Small intestine (tissue), 7 donors: ENCODE data around the gene C2orf49. TPM values are rescaled to one million over a fixed set of nuclear protein-coding genes. Genes with fewer than 3 reads are reported as not detected.

Source experiments
- DNase-seq, 2 donors: peaks; one replicate each; pipeline versions ENCODE4 v3.0.0 to v3.0.0-alpha.2; 2013
- FAIRE-seq: peaks from 2 replicates; lab custom pipeline; 2012; peaks lifted over from hg19 to GRCh38; lab: Jason Lieb, UNC
- H3K27ac ChIP-seq, 3 donors: one replicate each; pipeline ENCODE4 v1.5.1; 2013; ENCODE audit warnings: low read length in 2 of 3, mild to moderate bottlenecking in 2 of 3, control low read depth in 1 of 3, inconsistent platforms in 1 of 3, low read depth in 1 of 3, moderate library complexity in 1 of 3
- H3K27me3 ChIP-seq, 3 donors: one replicate each; pipeline ENCODE4 v1.6.1; 2013; ENCODE audit warnings: low read length in 3 of 3, inconsistent platforms in 1 of 3; ENCODE audit not compliant: control insufficient read depth in 3 of 3, insufficient read depth in 3 of 3
- H3K36me3 ChIP-seq, 3 donors: one replicate each; pipeline ENCODE4 v1.6.1; 2013; ENCODE audit warnings: low read length in 3 of 3, inconsistent platforms in 1 of 3, low read depth in 1 of 3, mild to moderate bottlenecking in 1 of 3, moderate library complexity in 1 of 3; ENCODE audit not compliant: control insufficient read depth in 3 of 3, insufficient read depth in 2 of 3
- H3K4me1 ChIP-seq, 3 donors: one replicate each; pipeline ENCODE4 v1.6.1; 2013; ENCODE audit warnings: low read length in 2 of 3, inconsistent platforms in 1 of 3, low read depth in 1 of 3, mild to moderate bottlenecking in 1 of 3, moderate library complexity in 1 of 3; ENCODE audit not compliant: control insufficient read depth in 3 of 3, insufficient read depth in 2 of 3
- H3K4me3 ChIP-seq, 3 donors: one replicate each; pipeline ENCODE4 v1.5.1; 2013; ENCODE audit warnings: low read length in 3 of 3, control low read depth in 1 of 3, inconsistent platforms in 1 of 3, low read depth in 1 of 3, mild to moderate bottlenecking in 1 of 3, moderate library complexity in 1 of 3
- H3K9me3 ChIP-seq, 2 donors: one replicate each; pipeline ENCODE4 v1.6.1; 2013; ENCODE audit warnings: low read depth in 1 of 2, low read length in 1 of 2; ENCODE audit not compliant: control insufficient read depth in 2 of 2, insufficient read depth in 1 of 2
- WGBS, 3 donors: extraction: QIAGEN DNeasy Blood & Tissue Kit; methylation state at CpG; one replicate each; pipeline ENCODE4 v1.1.7; 2013; 5-methylcytosine and 5-hydroxymethylcytosine counted together
- polyA plus RNA-seq, 4 donors: library from polyadenylated mRNA; stranded (reverse) in 3 of 4; unstranded in 1 of 4; fragments of 200-250 nt in 3 of 4; fragments of 120-200 nt in 1 of 4; gene quantifications; one replicate each; pipeline versions ENCODE4 v1.2.1 to v1.2.3, GENCODE V29; 2013
- donor health status: healthy with polysubstance abuse.
- donor health status: control.
- donor health status: control.
- donor health status: Bipolar disorder and iron deficiency.
- donor health status: healthy.

The C2orf49 gene
- polyA plus RNA-seq, 4 donors = 6.9 to 20.5 (median 8.2) TPM

GRCh38 chr2:105357122-105357521 is 19.8 kb downstream of the C2orf49 start:
- DNase-seq (no peak), FAIRE-seq (no peak)
- H3K27ac ChIP-seq = no peak overlapping the region
- H3K4me3 ChIP-seq = no peak overlapping the region
- 97 to 100% (median 98%) methylated on average over 1 of the region's 1 CpG for WGBS, 3 donors
- no peaks in the 10 kb centered on the region for H3K27me3 ChIP-seq
- H3K4me1 ChIP-seq = no peaks in the 10 kb centered on the region
- H3K9me3 ChIP-seq = peaks cover 0 to 33% of the 10 kb centered on the region in 2 donors
- H3K36me3 ChIP-seq = peaks cover 12 to 39% (median 15%) of the 10 kb centered on the region in 3 donors

- Histone ChIP-seq H3K36me3 (peaks cover 11 to 39% (median 12%) of the 10 kb centered on the region in 3 donors), H3K4me3 (no peak overlapping the region), H3K4me1 (no peaks in the 10 kb centered on the region), H3K9me3 (peaks cover 0 to 33% of the 10 kb centered on the region in 2 donors), H3K27ac (peak overlapping the region in 1 of 3 donors; percentile 27), H3K27me3 (no peaks in the 10 kb centered on the region)
- DNase-seq (no peak), FAIRE-seq (no peak)
- 76 to 92% (median 88%) methylated on average over 6 of the region's 6 CpGs for WGBS, 3 donors
Observed at GRCh38 chr2:105358593-105358992, 21.3 kb downstream of the C2orf49 start.

- FAIRE-seq = no peak
- 60 to 81% (median 71%) methylated on average over 11 of the region's 11 CpGs for WGBS, 3 donors
Observed at GRCh38 chr2:105361102-105361889, 24.0 kb downstream of the C2orf49 start.

GRCh38 chr2:105362862-105363591 is 25.7 kb downstream of the C2orf49 start:
- peaks cover 0 to 9% of the 10 kb centered on the region in 2 donors for H3K9me3 ChIP-seq
- no peak overlapping the region for H3K4me3 ChIP-seq
- FAIRE-seq (no peak), DNase-seq (no peak)
- H3K27ac ChIP-seq = no peak overlapping the region
- peaks cover 12 to 29% (median 17%) of the 10 kb centered on the region in 3 donors for H3K36me3 ChIP-seq
- no peaks in the 10 kb centered on the region for H3K27me3 ChIP-seq
- H3K4me1 ChIP-seq = no peaks in the 10 kb centered on the region
- WGBS, 3 donors = 69 to 83% (median 74%) methylated on average over 15 of the region's 15 CpGs

More at GRCh38 chr2:105361102-105361889, 24.0 kb downstream of the C2orf49 start:
- H3K27ac ChIP-seq = no peak overlapping the region
- H3K4me3 ChIP-seq = no peak overlapping the region
- H3K4me1 ChIP-seq = no peaks in the 10 kb centered on the region
- no peaks in the 10 kb centered on the region for H3K27me3 ChIP-seq
- peaks cover 0 to 17% of the 10 kb centered on the region in 2 donors for H3K9me3 ChIP-seq
- no peak for DNase-seq
- peaks cover 11 to 29% (median 16%) of the 10 kb centered on the region in 3 donors for H3K36me3 ChIP-seq

DNA sequence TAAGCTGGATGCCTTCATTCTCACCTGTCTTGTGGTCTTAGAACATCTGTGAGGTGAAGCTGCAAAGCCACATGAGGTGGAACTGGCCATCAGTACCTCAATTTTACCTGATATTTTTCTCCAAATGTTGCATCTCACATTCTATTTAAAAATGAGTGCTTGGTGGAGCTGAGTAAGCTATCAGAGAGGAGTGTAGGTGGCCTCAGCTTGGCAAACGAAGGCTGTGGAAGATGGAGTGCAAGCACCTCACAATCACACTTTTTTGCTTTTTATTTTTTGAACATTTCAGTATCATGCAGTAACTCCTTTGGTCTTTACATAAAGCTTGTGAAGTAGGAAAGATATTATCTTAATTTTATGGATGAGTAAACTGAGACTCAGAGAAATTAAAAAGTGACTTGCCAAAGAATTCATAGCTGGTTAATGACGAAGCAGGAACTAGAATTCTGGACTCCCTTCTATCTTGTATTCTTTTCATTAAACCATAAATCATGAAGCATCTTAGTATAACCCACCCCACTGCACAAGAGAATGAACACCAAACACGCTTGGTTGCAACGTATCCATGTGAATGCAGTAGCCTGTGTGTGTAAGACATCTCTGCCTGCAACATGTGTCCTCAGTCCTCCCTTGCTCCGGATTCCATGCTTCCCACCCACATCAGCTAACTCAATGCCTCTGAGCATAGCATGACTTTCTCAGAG is 27.2 kb downstream of the C2orf49 start:
- no peaks in the 10 kb centered on the region for H3K9me3 ChIP-seq
- no peaks in the 10 kb centered on the region for H3K4me1 ChIP-seq
- H3K4me3 ChIP-seq = no peak overlapping the region
- no peaks in the 10 kb centered on the region for H3K27me3 ChIP-seq
- peaks cover 10 to 24% (median 17%) of the 10 kb centered on the region in 3 donors for H3K36me3 ChIP-seq
- FAIRE-seq (no peak), DNase-seq (no peak)
- WGBS, 3 donors = 82 to 95% (median 83%) methylated on average over 5 of the region's 5 CpGs
- no peak overlapping the region for H3K27ac ChIP-seq

DNA sequence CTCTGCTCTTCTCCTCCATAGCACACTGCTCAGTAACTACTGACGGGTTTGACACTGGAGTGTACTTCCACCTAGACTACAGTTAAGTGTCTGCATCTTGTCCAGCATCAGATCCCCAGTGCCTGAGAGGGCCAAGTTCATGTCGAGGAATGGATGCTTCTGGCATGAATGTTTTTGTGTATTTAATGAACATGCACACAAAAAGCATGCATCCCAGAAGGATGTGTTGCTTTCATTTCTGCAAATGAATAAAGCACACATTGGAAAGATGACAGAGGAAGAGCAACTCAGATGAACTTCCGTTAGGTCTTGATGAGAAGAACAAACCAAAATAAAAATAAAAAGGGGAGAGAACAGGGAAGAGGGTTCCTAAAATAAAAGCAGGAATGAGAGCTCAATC is 27.9 kb downstream of the C2orf49 start:
- 71 to 86% (median 73%) methylated on average over 3 of the region's 3 CpGs for WGBS, 3 donors
- Histone ChIP-seq H3K4me1 (peaks cover 0 to 3% (median 0%) of the 10 kb centered on the region in 3 donors), H3K27ac (no peak overlapping the region), H3K27me3 (no peaks in the 10 kb centered on the region), H3K4me3 (no peak overlapping the region), H3K9me3 (no peaks in the 10 kb centered on the region), H3K36me3 (peaks cover 10 to 22% (median 15%) of the 10 kb centered on the region in 3 donors)
- FAIRE-seq (no peak), DNase-seq (no peak)

GRCh38 chr2:105368759-105369408 is 31.5 kb downstream of the C2orf49 start:
- Histone ChIP-seq H3K36me3 (peaks cover 8 to 22% (median 11%) of the 10 kb centered on the region in 3 donors), H3K4me1 (peaks cover 0 to 3% (median 0%) of the 10 kb centered on the region in 3 donors)
- 57 to 70% (median 67%) methylated on average over 8 of the region's 8 CpGs for WGBS, 3 donors

More at GRCh38 chr2:105368759-105369408, 31.5 kb downstream of the C2orf49 start:
- Histone ChIP-seq H3K27me3 (no peaks in the 10 kb centered on the region), H3K4me3 (no peak overlapping the region), H3K9me3 (no peaks in the 10 kb centered on the region), H3K27ac (no peak overlapping the region)
- no peak for DNase-seq
- FAIRE-seq = no peak
